H9 (cell line): Measurements from ENCODE around the gene SS18L1. TPM values are rescaled to one million over a fixed set of nuclear protein-coding genes. Genes with fewer than 3 reads are reported as not detected.

Experiments used
- DNase-seq: peaks from one replicate; pipeline ENCODE4 v3.0.0-alpha.2; 2017
- H2AFZ ChIP-seq: one replicate; pipeline ENCODE4 v1.6.1; 2013; ENCODE audit warnings: mild to moderate bottlenecking, low read length, control low read depth, moderate library complexity
- H2AK5ac ChIP-seq: 2 replicates; pipeline ENCODE4 v1.6.1; 2013; ENCODE audit warnings: low read length, control low read depth, mixed read lengths; ENCODE audit not compliant: insufficient read length
- H2BK120ac ChIP-seq: one replicate; pipeline ENCODE4 v1.6.1; 2013; ENCODE audit warnings: low read depth, mild to moderate bottlenecking, low read length, control low read depth, inconsistent platforms; ENCODE audit not compliant: poor library complexity, severe bottlenecking
- H2BK12ac ChIP-seq: 2 replicates; pipeline ENCODE4 v1.6.1; 2013; ENCODE audit warnings: low read length, control low read depth, mixed read lengths, low read depth; ENCODE audit not compliant: insufficient read length
- H2BK15ac ChIP-seq: 2 replicates; pipeline ENCODE4 v1.6.1; 2013; ENCODE audit warnings: low read depth, low read length, control low read depth
- H2BK20ac ChIP-seq: one replicate; pipeline ENCODE4 v1.6.1; 2013; ENCODE audit warnings: low read depth, mild to moderate bottlenecking, low read length, control low read depth, inconsistent platforms; ENCODE audit not compliant: poor library complexity, severe bottlenecking
- H2BK5ac ChIP-seq: 2 replicates; pipeline ENCODE4 v1.6.1; 2013; ENCODE audit warnings: low read length, control low read depth, mixed read lengths; ENCODE audit not compliant: insufficient read length
- H3K14ac ChIP-seq: 2 replicates; pipeline ENCODE4 v1.6.1; 2013; ENCODE audit warnings: low read length, control low read depth; ENCODE audit not compliant: insufficient read depth
- H3K18ac ChIP-seq: 2 replicates; pipeline ENCODE4 v1.6.1; 2013; ENCODE audit warnings: low read depth, mild to moderate bottlenecking, mixed read lengths, low read length, control low read depth; ENCODE audit not compliant: insufficient read length
- H3K23ac ChIP-seq: 2 replicates; pipeline ENCODE4 v1.6.1; 2013; ENCODE audit warnings: low read length, control low read depth, mixed read lengths, low read depth; ENCODE audit not compliant: insufficient read length
- H3K23me2 ChIP-seq: 2 replicates; pipeline ENCODE4 v1.6.1; 2013; ENCODE audit warnings: low read depth, mild to moderate bottlenecking, mixed read lengths, low read length, control low read depth; ENCODE audit not compliant: insufficient read length, poor library complexity, severe bottlenecking
- H3K27ac ChIP-seq: 2 replicates; pipeline ENCODE4 v1.5.1; 2013; ENCODE audit warnings: low read length, control low read depth, mixed read lengths, low read depth; ENCODE audit not compliant: insufficient read length
- H3K27me3 ChIP-seq: 2 replicates; pipeline ENCODE4 v1.6.1; 2013; ENCODE audit warnings: low read length, control low read depth, inconsistent platforms; ENCODE audit not compliant: insufficient read depth
- H3K4ac ChIP-seq: 2 replicates; pipeline ENCODE4 v1.6.1; 2013; ENCODE audit warnings: low read depth, mild to moderate bottlenecking, control low read depth, inconsistent platforms, low read length, moderate library complexity
- H3K4me1 ChIP-seq: 2 replicates; pipeline ENCODE4 v1.6.1; 2013; ENCODE audit warnings: low read length, control low read depth, inconsistent platforms; ENCODE audit not compliant: insufficient read depth
- H3K4me2 ChIP-seq: 2 replicates; pipeline ENCODE4 v1.6.1; 2013; ENCODE audit warnings: low read length, control low read depth, mixed read lengths; ENCODE audit not compliant: insufficient read length, insufficient read depth
- H3K56ac ChIP-seq: 2 replicates; pipeline ENCODE4 v1.6.1; 2013; ENCODE audit warnings: low read depth, mild to moderate bottlenecking, mixed read lengths, low read length, control low read depth; ENCODE audit not compliant: insufficient read length
- H3K79me1 ChIP-seq: 2 replicates; pipeline ENCODE4 v1.6.1; 2013; ENCODE audit warnings: low read depth, mild to moderate bottlenecking, moderate library complexity, low read length, control low read depth, inconsistent platforms; ENCODE audit not compliant: insufficient read depth, poor library complexity, severe bottlenecking
- H3K79me2 ChIP-seq: 2 replicates; pipeline ENCODE4 v1.6.1; 2013; ENCODE audit warnings: low read length, control low read depth, inconsistent platforms; ENCODE audit not compliant: insufficient read depth
- H3K9ac ChIP-seq: 2 replicates; pipeline ENCODE4 v1.6.1; 2013; ENCODE audit warnings: low read length, control low read depth, mixed read lengths; ENCODE audit not compliant: insufficient read length; ENCODE audit errors: extremely low read depth
- H3K9me3 ChIP-seq: one replicate; pipeline ENCODE4 v1.6.1; 2013; ENCODE audit warnings: low read depth, low read length, inconsistent platforms; ENCODE audit not compliant: control insufficient read depth
- H3T11ph ChIP-seq: one replicate; pipeline ENCODE4 v1.6.1; 2013; ENCODE audit warnings: mild to moderate bottlenecking, low read length, control low read depth, inconsistent platforms
- H4K20me1 ChIP-seq: one replicate; pipeline ENCODE4 v1.6.1; 2013; ENCODE audit not compliant: control insufficient read depth, insufficient read length, insufficient read depth
- H4K5ac ChIP-seq: 2 replicates; pipeline ENCODE4 v1.6.1; 2013; ENCODE audit warnings: low read depth, mild to moderate bottlenecking, mixed read lengths, low read length, control low read depth; ENCODE audit not compliant: insufficient read length
- H4K8ac ChIP-seq: replicated peaks from 2 replicates; pipeline ENCODE4 v1.6.1; 2013; ENCODE audit warnings: low read length, control low read depth, mixed read lengths, low read depth; ENCODE audit not compliant: insufficient read length
- H4K91ac ChIP-seq: 2 replicates; pipeline ENCODE4 v1.6.1; 2013; ENCODE audit warnings: low read depth, mild to moderate bottlenecking, moderate library complexity, mixed read lengths, low read length, control low read depth; ENCODE audit not compliant: insufficient read length
- H3K27ac Mint-ChIP-seq, 3 experiments: 2 replicates in 2 of 3; 3 replicates in 1 of 3; pipeline ENCODE4 v1.8.0; 2020 to 2021; ENCODE audit warnings: mixed read lengths in 3 of 3, mild to moderate bottlenecking in 1 of 3, moderate library complexity in 1 of 3
- H3K27me3 Mint-ChIP-seq: 2 replicates; pipeline ENCODE4 v1.8.0; 2021; ENCODE audit warnings: low read depth, mild to moderate bottlenecking, moderate library complexity, mixed read lengths
- H3K36me3 Mint-ChIP-seq, 3 experiments: 2 replicates in 2 of 3; 3 replicates in 1 of 3; pipeline ENCODE4 v1.8.0; 2020 to 2021; ENCODE audit warnings: low read depth in 3 of 3, mixed read lengths in 3 of 3; ENCODE audit not compliant: insufficient read depth in 1 of 3
- H3K4me1 Mint-ChIP-seq, 2 experiments: 2 replicates each; pipeline ENCODE4 v1.8.0; 2020; ENCODE audit warnings: mixed read lengths in 2 of 2
- H3K4me3 Mint-ChIP-seq, 2 experiments: 2 replicates in 1 of 2; 3 replicates in 1 of 2; pipeline ENCODE4 v1.8.0; 2020 to 2021; ENCODE audit warnings: mild to moderate bottlenecking in 2 of 2, mixed read lengths in 2 of 2, moderate library complexity in 1 of 2
- H3K9me3 Mint-ChIP-seq, 2 experiments: 2 replicates in 1 of 2; 3 replicates in 1 of 2; pipeline ENCODE4 v1.8.0; 2020; ENCODE audit warnings: mild to moderate bottlenecking in 2 of 2, mixed read lengths in 2 of 2, moderate library complexity in 1 of 2
- WGBS: extraction: QIAGEN DNeasy Blood & Tissue Kit; methylation state at CpG from one replicate; pipeline ENCODE4 v1.1.7; 2013; ENCODE audit warnings: missing lambda C conversion rate, low lambda C conversion rate, mixed read lengths; ENCODE audit not compliant: insufficient read length; ENCODE audit errors: extremely low coverage; 5-methylcytosine and 5-hydroxymethylcytosine counted together
- total RNA-seq: library from RNA; stranded (reverse); gene quantifications from 2 replicates; pipeline ENCODE4 v1.2.1, GENCODE V29; 2021
- TF ChIP-seq, protein P1 (sequence below): fragments of 200-600 bp; sonication (generic); conservative IDR thresholded peaks from 3 replicates; pipeline ENCODE4 v1.8.0; 2021; ENCODE audit warnings: antibody characterized with exemption, mild to moderate bottlenecking

SS18L1 gene
- total RNA-seq, 1 experiment from 2014 or later: 22.2 TPM

DNA sequence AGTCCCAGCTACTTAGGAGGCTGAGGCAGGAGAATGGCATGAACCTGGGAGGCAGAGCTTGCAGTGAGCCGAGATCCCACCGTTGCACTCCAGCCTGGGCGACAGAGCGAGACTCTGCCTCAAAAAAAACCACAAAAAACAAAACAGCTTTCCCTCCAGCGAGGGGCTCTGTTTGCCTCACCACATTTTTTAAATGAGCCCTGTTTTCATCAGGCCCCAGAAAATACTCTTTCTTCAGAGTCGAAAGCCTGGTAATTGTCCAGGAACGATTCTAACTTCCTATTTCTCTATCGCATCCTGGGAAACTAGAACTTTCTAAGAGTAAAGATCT is 51.5 kb downstream of the SS18L1 start:
- WGBS: no CpG with 5 or more reads among the region's 8 CpGs
- no peak overlapping the region for H4K91ac ChIP-seq
- no peak overlapping the region for H3K4me3 Mint-ChIP-seq
- H3K9me3 ChIP-seq: no peaks in the 10 kb centered on the region
- H3K4me1 ChIP-seq: no peaks in the 10 kb centered on the region
- no peak overlapping the region for H3K18ac ChIP-seq
- H4K8ac ChIP-seq: no peak overlapping the region
- H3K23me2 ChIP-seq: no peaks in the 10 kb centered on the region
- H2AK5ac ChIP-seq: no peak overlapping the region
- no peaks in the 10 kb centered on the region; the same call in 1 of the 2 replicates for H3K79me2 ChIP-seq
- no peak overlapping the region for H3K4me2 ChIP-seq
- H3K9me3 Mint-ChIP-seq: no peaks in the 10 kb centered on the region
- no peak for DNase-seq
- no peaks in the 10 kb centered on the region for H3K27me3 Mint-ChIP-seq
- no peaks in the 10 kb centered on the region for H4K20me1 ChIP-seq
- no peak overlapping the region for H2BK20ac ChIP-seq
- no peak overlapping the region for H3K27ac ChIP-seq
- no peak overlapping the region for H3K14ac ChIP-seq
- no peak overlapping the region for H3K4ac ChIP-seq
- no peak overlapping the region for H2BK120ac ChIP-seq
- H2BK5ac ChIP-seq: no peak overlapping the region
- H3K9ac ChIP-seq: no peak overlapping the region
- no peak overlapping the region for H2BK15ac ChIP-seq
- no peak overlapping the region for H2BK12ac ChIP-seq
- no peak overlapping the region for H3K27ac Mint-ChIP-seq
- no peak overlapping the region for H3K23ac ChIP-seq
- no peaks in the 10 kb centered on the region for H3K27me3 ChIP-seq
- peaks cover 14 to 24% (median 22%) of the 10 kb centered on the region in 3 experiments; a peak in 6 of 7 replicates for H3K36me3 Mint-ChIP-seq
- no peak overlapping the region for H3T11ph ChIP-seq
- no peak overlapping the region for H4K5ac ChIP-seq
- H3K79me1 ChIP-seq: no peaks in the 10 kb centered on the region
- TF ChIP-seq, protein P1, sequence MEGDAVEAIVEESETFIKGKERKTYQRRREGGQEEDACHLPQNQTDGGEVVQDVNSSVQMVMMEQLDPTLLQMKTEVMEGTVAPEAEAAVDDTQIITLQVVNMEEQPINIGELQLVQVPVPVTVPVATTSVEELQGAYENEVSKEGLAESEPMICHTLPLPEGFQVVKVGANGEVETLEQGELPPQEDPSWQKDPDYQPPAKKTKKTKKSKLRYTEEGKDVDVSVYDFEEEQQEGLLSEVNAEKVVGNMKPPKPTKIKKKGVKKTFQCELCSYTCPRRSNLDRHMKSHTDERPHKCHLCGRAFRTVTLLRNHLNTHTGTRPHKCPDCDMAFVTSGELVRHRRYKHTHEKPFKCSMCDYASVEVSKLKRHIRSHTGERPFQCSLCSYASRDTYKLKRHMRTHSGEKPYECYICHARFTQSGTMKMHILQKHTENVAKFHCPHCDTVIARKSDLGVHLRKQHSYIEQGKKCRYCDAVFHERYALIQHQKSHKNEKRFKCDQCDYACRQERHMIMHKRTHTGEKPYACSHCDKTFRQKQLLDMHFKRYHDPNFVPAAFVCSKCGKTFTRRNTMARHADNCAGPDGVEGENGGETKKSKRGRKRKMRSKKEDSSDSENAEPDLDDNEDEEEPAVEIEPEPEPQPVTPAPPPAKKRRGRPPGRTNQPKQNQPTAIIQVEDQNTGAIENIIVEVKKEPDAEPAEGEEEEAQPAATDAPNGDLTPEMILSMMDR: no peak
- no peak overlapping the region for H3K56ac ChIP-seq
- H2AFZ ChIP-seq: no peak overlapping the region
- no peaks in the 10 kb centered on the region for H3K4me1 Mint-ChIP-seq
